Kidney (tissue), 14 donors: Measurements from ENCODE around the gene ISCA2. TPM values are rescaled to one million over a fixed set of nuclear protein-coding genes. Genes with fewer than 3 reads are reported as not detected.

Source experiments
- DNase-seq, 5 donors: peaks; one replicate each; pipeline ENCODE4 v3.0.0-alpha.2; 2013 to 2020
- FAIRE-seq: peaks from 2 replicates; lab custom pipeline; 2012; peaks lifted over from hg19 to GRCh38; lab: Jason Lieb, UNC
- H3K27ac ChIP-seq, 2 donors: one replicate each; pipeline ENCODE4 v1.7.0; 2013; ENCODE audit warnings: low read depth in 2 of 2, low read length in 2 of 2, inconsistent platforms in 1 of 2
- H3K27me3 ChIP-seq: one replicate; pipeline ENCODE4 v1.7.1; 2013; ENCODE audit warnings: low read length, inconsistent platforms; ENCODE audit not compliant: control insufficient read depth, insufficient read depth
- H3K36me3 ChIP-seq, 3 donors: one replicate each; pipeline versions ENCODE4 v1.7.0 to v1.7.1; 2013; ENCODE audit warnings: low read length in 3 of 3, control low read depth in 1 of 3, inconsistent platforms in 1 of 3; ENCODE audit not compliant: insufficient read depth in 3 of 3, control insufficient read depth in 2 of 3
- H3K4me1 ChIP-seq, 3 donors: one replicate each; pipeline versions ENCODE4 v1.7.0 to v1.7.1; 2013; ENCODE audit warnings: low read length in 3 of 3, inconsistent platforms in 1 of 3, low read depth in 1 of 3; ENCODE audit not compliant: control insufficient read depth in 2 of 3, insufficient read depth in 2 of 3
- H3K4me3 ChIP-seq, 3 donors: one replicate each; pipeline versions ENCODE4 v1.7.0 to v1.8.1; 2013; ENCODE audit warnings: low read length in 3 of 3, control low read depth in 1 of 3, inconsistent platforms in 1 of 3
- H3K9ac ChIP-seq, 3 donors: one replicate each; pipeline versions ENCODE4 v1.7.0 to v1.7.1; 2013; ENCODE audit warnings: low read length in 3 of 3, control low read depth in 1 of 3, inconsistent platforms in 1 of 3
- H3K9me3 ChIP-seq, 3 donors: one replicate each; pipeline versions ENCODE4 v1.7.0 to v1.7.1; 2013; ENCODE audit warnings: low read length in 3 of 3, control low read depth in 1 of 3, inconsistent platforms in 1 of 3; ENCODE audit not compliant: control insufficient read depth in 2 of 3, insufficient read depth in 1 of 3
- intact Hi-C: fragments of 100-400 bp; cut with DNase I; formaldehyde crosslinking; loops from one replicate; pipeline ENCODE4 v1.11.1; 2022
- polyA plus RNA-seq: library from polyadenylated mRNA; stranded (reverse); fragments of 350-450 nt; fragmentation: Illumina TruSeq; extraction: RNeasy Lipid Tissue Mini Kit (QIAGEN cat#74804); gene quantifications from one replicate; pipeline ENCODE4 v1.2.3, GENCODE V29; 2014; ENCODE audit warnings: low read depth, low replicate concordance; ENCODE audit not compliant: insufficient read depth
- total RNA-seq: library from RNA; stranded (reverse); fragmentation: NEBNext Ultra II Directional; extraction: Animal tissue kit (Norgen Biotek cat#: 25700); gene quantifications from one replicate; pipeline ENCODE4 v1.2.1, GENCODE V29; 2021
- TF ChIP-seq, protein P1 (sequence below): IDR thresholded peaks from 3 replicates; pipeline ENCODE4 v1.5.1; 2012; ENCODE audit warnings: mild to moderate bottlenecking, moderate library complexity, borderline replicate concordance; ENCODE audit not compliant: insufficient read depth; ENCODE audit errors: extremely low read depth
- donor health status: control.
- donor health status: control.
- donor health status: control.
- donor health status: control.
- donor health status: control.
- donor health status: DM: yes; HTN: yes; CAD: no.
- donor health status: Normal renal cell carcinoma (clear cell type).

Gene ISCA2
- total and polyA plus RNA-seq, 2 donors from 2014 or later = 27.1 to 60.1 TPM

DNA sequence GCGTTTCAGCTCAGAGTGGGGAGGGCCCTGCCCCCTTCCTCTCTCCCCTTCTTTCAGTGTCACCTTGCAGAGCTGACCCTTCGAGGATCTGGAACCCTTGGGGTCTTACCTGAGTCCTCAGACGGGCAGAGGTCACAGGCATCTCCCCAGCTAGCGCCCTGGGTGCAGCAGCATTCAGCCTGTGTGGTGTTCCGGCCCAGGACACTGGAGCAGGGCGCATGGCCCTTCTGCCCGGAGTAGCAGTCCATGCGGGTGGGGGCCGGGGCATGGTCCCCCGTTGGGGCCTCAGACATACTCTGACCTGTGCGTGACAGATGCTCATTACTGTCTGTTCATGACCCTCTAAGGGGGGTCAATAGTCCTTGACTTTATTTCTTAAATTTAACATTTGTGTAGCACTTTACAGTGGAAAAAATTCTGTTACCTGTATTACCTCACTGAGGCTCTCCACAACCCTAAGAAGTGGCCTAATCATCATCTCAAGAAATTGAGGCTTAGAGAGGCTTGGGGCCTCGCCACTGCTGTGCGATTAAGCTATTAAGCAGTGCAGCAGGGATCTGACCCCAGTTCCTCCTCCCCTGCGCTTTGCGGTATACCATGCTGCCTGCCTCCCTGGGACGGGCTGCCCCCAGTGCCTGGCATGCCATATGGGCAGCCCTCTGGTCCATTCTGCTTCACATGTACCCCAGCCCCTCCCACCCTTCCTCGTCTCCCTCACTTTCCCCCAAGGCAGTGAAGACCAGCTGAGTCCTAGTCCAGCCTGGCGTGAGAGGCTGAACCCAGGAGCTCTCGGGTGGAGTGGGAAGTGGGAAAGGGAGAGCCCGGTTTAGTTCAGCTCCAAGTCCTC, 11.5 kb downstream of the ISCA2 start:
- intact Hi-C loops = no loop called here
- H3K36me3 ChIP-seq = no peaks in the 10 kb centered on the region
- H3K4me1 ChIP-seq = no peaks in the 10 kb centered on the region
- H3K4me3 ChIP-seq = no peak overlapping the region
- H3K9ac ChIP-seq = no peak overlapping the region
- FAIRE-seq = no peak
- TF ChIP-seq, protein P1, sequence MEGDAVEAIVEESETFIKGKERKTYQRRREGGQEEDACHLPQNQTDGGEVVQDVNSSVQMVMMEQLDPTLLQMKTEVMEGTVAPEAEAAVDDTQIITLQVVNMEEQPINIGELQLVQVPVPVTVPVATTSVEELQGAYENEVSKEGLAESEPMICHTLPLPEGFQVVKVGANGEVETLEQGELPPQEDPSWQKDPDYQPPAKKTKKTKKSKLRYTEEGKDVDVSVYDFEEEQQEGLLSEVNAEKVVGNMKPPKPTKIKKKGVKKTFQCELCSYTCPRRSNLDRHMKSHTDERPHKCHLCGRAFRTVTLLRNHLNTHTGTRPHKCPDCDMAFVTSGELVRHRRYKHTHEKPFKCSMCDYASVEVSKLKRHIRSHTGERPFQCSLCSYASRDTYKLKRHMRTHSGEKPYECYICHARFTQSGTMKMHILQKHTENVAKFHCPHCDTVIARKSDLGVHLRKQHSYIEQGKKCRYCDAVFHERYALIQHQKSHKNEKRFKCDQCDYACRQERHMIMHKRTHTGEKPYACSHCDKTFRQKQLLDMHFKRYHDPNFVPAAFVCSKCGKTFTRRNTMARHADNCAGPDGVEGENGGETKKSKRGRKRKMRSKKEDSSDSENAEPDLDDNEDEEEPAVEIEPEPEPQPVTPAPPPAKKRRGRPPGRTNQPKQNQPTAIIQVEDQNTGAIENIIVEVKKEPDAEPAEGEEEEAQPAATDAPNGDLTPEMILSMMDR = no peak
- DNase-seq = peak in 1 of 5 donors; percentile 33
- H3K9me3 ChIP-seq = no peaks in the 10 kb centered on the region
- H3K27ac ChIP-seq = no peak overlapping the region
- no peaks in the 10 kb centered on the region for H3K27me3 ChIP-seq

GRCh38 chr14:74505831-74506230, 12.3 kb downstream of the ISCA2 start:
- intact Hi-C loops = no loop called here
- H3K9ac ChIP-seq = no peak overlapping the region
- peak in 2 of 5 donors; percentile 25 to 40 for DNase-seq
- H3K4me1 ChIP-seq = no peaks in the 10 kb centered on the region
- no peaks in the 10 kb centered on the region for H3K36me3 ChIP-seq
- no peaks in the 10 kb centered on the region for H3K9me3 ChIP-seq
- no peaks in the 10 kb centered on the region for H3K27me3 ChIP-seq
- no peak overlapping the region for H3K27ac ChIP-seq
- TF ChIP-seq, protein P1 = no peak
- no peak for FAIRE-seq
- no peak overlapping the region for H3K4me3 ChIP-seq

- no peaks in the 10 kb centered on the region for H3K4me1 ChIP-seq
- intact Hi-C loops = no loop called here
- FAIRE-seq = no peak
Measured at GRCh38 chr14:74506411-74506851, 12.9 kb downstream of the ISCA2 start.

More at GRCh38 chr14:74506411-74506851, 12.9 kb downstream of the ISCA2 start:
- H3K4me3 ChIP-seq = no peak overlapping the region
- TF ChIP-seq, protein P1 = no peak
- no peaks in the 10 kb centered on the region for H3K27me3 ChIP-seq
- H3K9ac ChIP-seq = no peak overlapping the region
- no peaks in the 10 kb centered on the region for H3K9me3 ChIP-seq
- DNase-seq = peak in 1 of 5 donors; percentile 35
- H3K27ac ChIP-seq = no peak overlapping the region
- no peaks in the 10 kb centered on the region for H3K36me3 ChIP-seq
